RPMI8226 (cell line): ENCODE measurements around the gene HS3ST5.

ENCODE experiments used
- DNase-seq: peaks from one replicate; pipeline ENCODE4 v3.0.0-alpha.2; 2015

The HS3ST5 gene, protein sequence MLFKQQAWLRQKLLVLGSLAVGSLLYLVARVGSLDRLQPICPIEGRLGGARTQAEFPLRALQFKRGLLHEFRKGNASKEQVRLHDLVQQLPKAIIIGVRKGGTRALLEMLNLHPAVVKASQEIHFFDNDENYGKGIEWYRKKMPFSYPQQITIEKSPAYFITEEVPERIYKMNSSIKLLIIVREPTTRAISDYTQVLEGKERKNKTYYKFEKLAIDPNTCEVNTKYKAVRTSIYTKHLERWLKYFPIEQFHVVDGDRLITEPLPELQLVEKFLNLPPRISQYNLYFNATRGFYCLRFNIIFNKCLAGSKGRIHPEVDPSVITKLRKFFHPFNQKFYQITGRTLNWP

DNA sequence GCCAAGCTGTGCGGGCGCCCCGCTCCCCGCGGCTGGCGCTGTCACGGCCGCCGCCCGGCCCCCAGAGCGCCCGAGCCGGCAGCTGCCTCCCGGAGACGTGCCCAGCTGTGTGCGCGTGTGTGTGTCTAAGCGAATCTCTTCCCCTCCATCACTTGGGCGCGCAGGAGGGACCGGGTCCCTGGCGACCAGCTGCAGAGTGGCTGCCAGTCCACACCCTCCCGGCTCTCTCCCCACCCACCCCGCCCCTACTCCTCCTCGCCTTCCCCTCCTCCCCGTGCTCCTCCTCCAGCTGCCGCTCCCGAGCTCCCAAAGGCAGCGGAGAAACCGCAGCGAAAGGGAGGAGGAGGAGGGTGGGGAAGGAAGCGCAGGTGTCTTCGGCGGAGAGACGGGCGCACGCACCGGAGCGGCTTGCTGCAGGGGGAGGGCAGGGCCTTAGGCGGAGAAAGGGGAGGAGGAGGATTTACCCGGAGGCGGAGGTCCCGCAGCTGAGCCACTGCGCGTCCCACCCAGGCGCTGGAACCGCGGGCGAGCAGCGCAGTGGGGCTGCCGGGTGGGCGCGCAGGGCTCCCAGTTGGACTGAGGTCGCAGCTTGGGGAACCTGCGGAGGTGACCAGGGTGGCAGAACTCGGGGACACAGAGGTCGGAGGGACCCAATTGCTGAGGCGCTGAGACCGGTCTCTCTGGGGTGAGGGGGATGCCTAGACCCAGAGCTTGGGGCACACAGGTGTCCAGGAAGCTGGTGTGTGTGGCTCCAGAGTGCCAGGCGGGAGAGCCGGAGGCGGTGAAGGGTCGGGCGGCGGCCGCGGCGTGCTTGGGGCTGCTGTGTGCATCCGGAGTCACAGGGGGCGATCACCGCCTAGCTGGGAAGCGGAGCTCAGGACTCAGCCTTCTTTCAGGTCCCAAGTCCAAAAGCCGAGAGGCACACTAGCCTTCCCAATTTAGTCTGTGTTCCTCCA is at the start of gene HS3ST5:
TSS of gene HS3ST5 (minus strand) at position 198 of the 956 bp plus-strand sequence. CDS start 280,178 bp downstream, outside the sequence.
- DNase-seq: peak; percentile 53

DNA sequence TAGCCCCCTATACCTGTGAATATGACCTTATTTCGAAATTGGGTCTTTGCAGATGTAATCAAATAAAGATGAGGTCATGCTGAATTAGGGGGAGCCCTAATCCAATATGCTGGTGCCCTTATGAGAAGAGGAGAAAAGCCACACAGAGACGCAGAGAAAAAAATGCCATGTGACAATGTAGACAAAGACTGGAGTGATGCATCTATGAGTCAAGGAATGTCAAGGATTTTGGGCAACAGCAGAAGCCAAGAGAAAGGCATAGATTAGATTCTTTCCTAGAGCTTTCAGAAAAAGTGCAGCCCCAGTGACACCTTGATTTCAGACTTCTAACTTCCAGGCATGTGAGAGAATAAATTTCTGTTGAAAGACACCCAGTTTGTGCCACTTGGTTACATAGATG is 47.4 kb upstream of the HS3ST5 start:
- DNase-seq: no peak

DNA sequence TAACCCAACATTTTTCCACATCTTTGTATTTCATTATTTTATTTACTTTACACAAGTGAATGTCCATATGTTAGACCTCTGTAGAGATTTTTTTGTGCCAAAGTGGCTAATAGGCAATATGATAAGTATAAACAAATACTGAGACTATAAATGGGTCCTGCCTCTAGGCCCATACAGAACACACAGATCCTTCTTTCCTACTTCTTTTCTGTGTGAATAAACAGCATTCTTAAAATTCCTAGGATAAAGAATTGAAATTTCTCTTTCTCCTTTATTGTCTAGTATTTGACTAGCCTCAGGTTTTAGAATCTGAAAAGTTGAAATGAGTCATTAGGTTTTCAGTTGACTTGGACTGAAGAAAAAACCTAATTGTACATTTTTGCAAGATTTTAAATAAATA is 46.3 kb upstream of the HS3ST5 start:
- DNase-seq: no peak

DNA sequence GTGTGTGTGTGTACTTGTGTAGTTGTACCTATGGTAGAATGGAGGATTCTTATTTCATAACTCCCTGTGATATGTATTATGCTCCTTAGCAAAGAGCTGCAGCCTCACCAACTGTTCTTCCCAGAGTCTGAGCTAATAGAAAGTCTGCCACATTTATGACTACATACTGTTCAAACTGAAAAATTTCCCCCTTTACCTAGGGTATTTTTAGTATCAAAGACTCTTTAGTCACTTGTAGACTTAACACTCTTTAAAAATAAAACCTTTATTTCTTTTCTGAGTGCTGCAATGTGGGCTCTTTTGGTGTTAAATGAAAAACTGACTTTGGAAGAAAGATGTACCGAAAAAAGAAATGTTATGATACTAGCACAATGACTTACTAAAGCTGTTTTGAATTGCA is 39.6 kb upstream of the HS3ST5 start:
- no peak for DNase-seq

DNA sequence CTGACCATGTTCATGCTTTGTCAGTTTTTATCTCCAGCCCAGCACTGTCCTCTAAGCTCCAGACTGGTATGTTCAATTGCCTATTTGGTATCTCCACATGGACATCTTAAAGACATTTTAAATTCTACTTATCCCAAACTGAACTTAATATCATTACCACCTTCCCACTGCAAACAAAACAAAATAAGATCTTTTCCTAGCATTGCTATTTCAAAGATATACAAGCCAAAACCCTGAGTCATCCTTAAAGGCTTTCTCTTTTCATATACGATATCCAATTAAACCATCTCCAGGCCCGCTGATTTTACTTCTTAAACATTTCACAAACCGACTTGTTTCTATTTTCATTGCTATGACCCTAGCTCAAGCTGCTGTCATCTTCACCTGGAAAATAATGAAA is 35.1 kb upstream of the HS3ST5 start:
- DNase-seq: no peak

DNA sequence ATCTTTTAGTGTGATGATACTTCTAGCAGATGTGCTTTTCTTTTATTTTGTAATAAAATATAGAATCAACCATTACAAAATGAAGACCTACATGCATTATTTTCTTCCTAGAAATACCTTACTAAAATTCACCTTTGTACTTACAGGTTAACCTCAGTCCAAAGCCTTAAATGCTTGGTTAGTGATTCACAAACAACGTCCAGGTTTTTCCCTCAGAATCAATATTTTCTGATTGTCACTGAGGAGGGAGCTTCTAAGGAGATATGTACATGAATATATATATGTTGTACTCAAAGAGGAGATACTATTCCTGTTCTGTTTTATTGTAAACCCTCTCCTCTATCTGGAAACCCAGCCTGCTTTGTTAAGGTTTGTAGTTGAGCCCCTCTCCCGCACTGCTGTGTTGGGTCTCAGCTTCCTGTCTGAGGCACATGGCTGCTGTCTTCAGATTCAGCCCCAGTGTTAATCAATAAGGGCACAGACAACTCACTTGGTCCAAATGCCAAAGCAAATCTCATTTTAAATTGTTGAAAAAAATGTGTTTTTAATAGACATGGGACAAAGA is 33.9 kb upstream of the HS3ST5 start:
- no peak for DNase-seq

DNA sequence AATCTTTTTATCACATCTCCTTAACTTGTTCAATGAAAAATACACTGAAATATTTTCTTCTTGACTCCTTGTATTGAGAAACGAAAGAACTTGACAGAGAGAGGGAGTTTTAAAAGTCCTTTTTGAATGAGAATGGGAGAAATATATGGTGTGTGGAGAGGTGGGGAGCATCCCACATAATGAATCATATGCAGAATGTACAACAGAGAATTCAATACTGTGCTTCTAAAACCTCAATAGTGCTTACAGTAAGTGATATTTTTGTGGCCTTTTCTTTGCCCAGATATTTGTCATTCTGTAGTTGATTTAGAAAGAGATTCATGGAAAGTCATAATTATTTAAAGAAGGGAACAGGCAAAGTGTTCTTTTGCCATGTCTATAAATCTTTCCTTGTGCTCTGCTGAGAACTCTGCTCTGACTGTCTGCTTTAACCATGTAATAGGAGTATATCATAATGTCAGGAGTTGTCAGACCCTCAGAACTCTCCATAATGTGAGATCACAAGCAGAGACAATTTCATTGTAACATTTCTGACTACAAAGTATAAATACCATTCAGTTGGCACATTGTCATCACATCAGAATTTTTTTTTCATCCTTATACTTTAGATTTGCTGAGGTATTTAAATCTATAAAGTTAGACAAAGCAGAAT is 32.8 kb upstream of the HS3ST5 start:
- DNase-seq: no peak

DNA sequence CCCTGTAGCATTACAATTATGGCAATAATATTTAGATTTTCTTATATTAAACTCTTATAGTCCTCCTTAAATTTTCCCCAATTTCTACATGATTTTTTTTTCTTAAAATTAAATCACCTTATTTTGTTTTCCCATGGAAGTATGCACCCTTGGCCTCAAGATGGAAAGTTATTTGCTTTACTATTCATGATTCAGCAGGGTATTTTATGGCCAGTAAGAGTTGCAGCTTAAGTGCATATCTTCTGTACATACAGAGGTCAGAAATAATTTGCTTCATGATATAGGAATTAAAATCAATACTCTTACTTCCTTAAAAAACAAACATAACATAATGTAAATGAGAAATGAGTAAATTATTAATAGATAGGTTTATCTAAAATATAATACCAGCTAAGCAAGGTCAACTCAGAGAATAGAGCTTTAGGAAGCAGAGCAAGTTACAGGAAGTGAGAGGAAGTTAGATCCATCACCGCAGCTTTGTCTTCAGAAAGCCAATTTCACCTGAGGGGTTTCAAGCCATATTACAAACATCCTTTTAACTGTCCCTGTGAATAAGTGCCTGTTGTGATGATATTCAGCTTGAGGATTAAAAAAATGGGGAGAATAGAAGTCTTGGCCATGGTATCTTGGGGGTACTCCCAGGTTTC is 24.6 kb upstream of the HS3ST5 start:
- DNase-seq: no peak

DNA sequence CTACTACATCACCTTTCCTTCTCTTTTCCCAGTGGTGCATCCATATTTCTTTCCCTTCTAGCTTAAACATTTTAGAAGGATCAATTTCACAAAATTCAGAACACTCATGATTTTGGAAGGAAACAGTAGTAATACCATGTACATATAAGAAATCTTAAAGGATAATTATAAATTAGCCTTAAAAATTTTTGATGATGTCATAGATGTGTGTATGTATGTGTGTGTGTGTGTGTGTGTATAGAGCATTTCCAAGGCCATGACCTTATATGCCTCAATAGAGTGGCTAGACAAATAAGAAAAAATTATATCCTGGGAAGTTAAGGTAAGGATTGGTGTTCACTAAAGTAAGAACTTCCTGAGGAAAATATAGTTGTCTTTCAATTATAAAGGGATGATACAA is 24.1 kb upstream of the HS3ST5 start:
- no peak for DNase-seq

DNA sequence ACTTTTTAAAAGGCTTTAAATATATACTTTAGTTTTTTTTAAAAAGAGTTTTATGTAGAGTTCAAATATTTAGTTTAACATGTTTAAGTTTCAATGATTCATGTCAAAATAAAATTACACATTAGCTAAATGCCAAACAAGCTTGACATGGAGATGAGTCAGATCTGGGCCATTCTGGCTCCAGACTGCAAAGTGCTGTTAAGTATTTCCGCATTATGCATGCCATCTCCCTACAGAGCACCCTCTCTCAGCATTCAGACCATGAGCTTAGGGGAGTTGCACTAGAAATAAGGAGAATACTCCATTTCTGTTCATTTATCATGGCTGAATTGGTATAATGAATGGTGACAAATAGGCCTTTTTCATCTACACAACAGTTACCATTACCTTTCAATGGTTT is 21.5 kb upstream of the HS3ST5 start:
- no peak for DNase-seq

DNA sequence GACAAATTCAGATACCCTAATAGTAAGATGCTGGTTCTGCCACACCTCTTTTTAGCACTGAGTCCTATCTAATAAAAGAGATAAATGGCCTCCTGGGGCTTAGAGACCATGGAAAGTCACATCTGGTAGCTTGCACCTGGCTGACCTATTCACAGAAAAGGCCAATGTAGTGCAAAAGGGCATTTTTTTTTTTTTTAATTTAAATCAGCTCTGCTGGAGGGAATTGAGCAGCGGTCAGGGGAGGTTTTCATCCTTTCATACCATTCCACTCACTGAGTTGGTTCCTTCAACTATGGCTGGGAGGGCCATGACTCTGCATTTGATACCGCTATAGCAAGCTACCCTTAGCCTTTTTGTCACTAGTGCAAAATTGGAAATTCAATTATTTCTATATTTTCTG is 20.1 kb upstream of the HS3ST5 start:
- no peak for DNase-seq

DNA sequence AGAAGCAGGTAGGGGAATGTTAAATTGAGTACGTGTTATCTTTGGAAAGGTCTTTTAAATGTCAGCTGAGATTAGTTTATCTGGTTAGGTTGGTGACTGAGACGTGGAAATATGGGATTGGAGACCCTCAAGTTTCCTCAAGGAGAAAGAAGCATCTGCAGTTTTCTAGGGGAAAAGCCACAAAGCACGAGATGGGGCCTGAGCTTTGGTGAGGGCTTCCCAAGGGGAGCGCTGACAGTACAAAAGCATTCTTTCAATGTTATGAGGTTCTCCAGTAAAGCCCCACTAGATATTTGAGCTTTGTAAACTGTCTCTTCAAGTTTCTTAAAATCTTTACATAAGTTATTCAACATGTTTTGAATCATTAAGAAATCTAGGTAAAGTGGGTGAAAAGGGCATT is 19.6 kb upstream of the HS3ST5 start:
- DNase-seq: no peak

DNA sequence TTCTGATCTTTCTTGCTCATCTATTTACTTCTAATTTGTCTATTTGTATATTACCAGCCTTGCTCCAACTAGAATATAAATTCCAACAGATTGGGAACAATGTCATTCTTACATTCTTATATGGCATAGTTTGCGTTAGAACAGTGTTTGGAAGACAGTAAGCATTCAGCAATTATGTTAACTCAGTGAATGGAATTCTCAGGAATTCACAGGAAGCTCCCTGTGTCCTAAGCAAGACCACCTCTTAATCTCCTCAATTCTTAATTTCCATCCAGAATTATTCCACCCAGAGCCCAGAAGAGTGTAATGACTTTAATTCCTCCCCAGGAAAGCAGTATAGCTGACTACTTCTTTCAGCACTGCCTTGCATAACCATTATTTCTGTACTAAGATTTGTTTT is 18.2 kb upstream of the HS3ST5 start:
- no peak for DNase-seq

DNA sequence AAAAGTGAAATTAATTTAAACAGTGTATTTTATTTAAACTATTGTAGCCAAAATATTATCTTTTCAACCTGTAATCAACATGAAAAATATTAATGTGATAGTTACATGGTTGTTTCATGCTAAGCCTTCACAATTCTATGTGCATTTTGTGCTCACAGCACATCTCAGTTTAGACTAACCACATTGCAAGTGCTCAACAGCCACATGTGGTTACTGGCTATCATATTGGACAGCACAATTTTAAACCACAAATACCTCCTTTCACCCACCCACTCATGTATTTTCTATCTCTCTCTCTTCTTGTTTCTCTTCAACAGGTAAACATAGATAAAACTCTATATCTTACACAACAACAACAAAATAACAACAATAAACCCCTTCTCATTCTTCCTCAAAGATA is 12.5 kb upstream of the HS3ST5 start:
- DNase-seq: no peak

DNA sequence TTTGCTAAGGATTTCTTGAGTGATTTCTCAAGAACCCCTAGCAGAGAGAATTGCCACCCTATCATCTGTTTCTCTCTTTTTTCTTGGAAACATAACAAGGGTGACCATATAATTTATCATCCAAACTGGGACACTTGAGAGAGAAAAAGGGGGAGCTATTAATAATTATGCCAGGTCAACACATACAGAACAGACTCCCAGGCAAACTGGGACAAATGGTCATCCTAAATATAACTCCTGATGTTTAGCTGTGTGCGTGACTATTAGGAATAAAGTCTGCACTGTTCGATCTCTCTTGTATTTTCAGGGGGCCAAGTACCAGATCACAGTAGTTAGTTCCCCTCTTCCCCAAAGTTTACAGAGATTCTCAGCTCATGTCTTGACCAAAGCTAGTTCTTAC is 11.7 kb upstream of the HS3ST5 start:
- DNase-seq: no peak

DNA sequence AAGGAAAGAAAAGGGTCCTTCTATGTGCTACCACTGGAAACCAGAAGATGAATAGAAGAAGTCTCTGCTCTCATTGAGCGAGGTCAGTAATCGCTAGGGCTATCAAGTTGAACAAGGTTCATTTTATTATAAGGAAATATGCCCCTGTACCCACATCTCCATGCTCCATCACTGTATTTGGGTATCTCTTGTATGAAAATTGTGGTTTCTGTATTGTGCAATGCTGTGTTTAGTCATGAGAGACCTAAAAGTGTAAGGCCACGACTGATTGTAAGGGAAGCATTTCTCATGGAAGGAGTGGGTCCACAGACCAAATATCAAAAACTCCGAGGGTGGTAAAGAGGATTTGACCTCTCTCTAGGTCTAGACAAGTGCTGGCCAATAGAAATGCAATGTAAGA is 3.6 kb upstream of the HS3ST5 start:
- no peak for DNase-seq

DNA sequence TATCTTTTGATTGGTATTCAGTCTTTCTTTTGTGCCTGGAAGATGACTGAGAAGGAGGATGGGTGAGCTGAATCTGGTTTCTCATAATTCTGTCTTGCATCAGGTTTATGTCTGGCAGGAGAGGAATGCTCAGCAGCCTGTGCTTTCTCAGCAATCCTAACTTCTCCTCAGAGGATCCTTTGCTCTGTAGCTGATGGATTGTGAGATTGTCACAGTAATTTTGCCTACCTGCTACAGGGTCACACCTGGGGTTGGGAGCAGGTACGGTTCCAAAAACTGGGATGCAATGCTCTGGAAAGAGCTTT is 2.1 kb upstream of the HS3ST5 start:
- no peak for DNase-seq

DNA sequence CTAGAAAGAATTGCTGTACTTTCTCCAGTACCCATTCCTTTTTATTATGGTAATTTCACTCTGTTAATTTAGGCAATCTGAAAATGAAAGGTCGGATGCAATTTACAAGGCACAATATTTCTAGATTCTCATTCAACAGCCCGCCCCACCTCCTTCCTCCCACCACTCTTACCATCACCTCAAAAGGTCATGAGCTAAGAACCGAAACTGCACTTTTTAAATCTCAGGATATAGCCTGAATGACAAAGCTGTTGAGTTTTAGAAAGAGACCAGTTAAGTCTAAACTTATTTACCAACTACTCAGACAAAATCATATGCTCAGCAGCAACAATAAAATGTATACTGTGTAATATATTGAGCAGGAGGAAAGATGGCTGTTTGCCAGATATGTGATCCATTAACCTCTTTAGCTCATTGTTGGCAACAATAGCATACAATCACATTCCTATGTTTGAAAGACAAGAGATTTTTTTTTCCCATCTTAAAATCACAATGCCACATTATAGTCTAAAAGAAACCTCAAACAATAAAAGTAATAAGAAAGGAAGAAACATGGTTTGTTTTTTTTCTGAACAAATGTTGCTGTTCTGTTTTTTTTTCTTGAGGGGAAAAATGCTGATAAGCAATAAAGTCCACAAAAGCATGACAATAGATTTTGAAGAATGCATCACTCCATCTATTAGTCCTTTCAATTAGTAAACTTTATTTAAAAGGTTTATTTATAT is 1.6 kb upstream of the HS3ST5 start:
- peak; percentile 17 for DNase-seq

DNA sequence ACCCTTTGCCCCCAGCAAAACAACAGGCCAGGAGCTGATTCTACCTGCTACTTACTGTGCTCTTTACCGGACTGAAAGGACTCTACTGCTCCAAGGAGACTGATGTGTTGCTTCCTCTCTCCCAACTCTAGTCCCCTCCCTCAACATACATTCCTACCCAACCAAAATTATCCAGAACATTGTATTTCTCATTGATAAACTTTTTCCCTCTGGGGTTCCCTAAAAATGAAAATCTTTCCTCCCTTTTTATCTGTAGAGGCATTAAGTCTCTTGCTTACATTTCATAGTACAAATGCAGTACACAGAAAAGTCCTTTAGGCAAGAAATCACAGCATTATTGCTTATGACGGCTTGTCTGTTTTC is 940 bp upstream of the HS3ST5 start:
- DNase-seq: no peak

DNA sequence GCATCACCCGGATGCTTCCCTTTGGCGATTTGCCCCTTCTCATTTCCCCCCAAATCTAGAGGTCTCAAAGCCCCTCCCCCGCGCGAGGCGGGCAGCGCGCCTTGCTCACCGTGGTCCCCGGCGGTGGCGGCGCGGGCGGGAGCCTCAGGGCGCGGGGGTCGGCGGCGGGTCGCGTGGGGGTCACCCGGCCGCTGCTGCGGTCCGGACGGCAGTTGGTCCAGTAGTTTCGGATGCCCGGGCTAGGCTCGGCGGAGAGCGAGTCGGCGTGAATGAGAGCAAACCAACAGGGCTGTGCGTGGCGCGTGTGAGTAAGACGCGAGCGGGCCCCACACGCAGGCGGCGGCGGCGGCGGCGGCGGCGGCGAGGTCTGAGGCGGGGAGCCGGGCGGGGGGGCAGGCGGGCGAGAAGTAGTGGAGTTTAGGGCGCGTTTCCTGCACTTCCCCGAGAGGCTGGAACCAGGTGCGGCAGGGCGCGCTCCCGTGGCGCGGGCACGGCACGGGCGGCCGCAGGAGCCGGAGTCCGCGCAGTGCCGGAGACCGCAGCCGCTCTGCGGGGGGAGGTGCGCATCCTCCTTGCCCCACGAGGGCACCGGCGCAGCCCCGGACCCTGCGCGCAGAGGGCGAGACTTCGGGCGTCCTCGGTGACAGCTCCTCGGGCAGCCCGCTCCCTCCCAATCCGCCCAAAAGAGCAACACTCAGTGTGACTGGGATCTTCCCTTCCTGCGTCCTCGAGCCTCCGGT is 567 bp downstream of the HS3ST5 start:
- peak; percentile 31 for DNase-seq

DNA sequence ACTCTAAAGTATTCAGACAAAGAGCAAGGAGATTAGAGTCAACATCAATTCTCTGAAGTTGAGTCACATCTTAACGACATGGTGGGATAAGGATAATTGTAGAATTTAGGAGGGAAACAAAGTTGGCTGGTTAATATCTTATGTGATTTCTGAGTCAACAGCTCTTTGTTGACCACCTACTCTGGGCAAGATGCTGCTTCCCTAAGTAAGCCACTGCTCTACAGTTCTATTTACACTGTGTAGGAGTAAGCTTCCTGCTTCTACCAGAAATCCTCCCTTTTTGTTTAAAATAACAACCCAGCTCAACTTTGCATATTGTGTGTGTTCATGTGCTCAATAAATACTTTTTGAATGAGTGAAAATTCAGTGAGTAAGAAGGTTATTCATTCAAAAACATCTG is 3.1 kb downstream of the HS3ST5 start:
- DNase-seq: no peak

DNA sequence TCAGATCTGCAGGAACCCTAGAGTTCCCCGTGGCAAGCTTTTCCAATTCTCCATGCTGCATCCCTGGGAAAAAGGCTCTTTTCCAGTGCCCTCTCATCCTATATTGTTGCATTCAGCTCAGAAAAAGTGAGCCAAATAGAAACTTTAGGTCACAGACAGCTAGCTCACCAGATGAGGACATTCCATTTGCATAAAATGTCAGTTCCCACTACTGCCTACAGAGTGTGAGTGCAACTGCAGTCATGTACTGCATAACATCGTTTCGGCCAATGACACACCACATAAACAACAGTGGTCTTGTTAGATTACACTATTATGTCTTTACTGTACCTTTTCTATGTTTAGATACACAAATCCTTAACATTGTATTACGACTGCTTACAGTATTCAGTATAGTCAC is 8.6 kb downstream of the HS3ST5 start:
- no peak for DNase-seq
